Testis (tissue), 2 donors: Measurements from ENCODE around the gene SLIT3.

ENCODE experiments used
- POLR2A ChIP-seq: fragments of 450-650 bp; IDR thresholded peaks from one replicate; pipeline ENCODE4 v1.6.1; 2017; ENCODE audit warnings: antibody characterized with exemption, mild to moderate bottlenecking, moderate library complexity
- TF ChIP-seq, protein P1 (sequence below), 3 experiments: fragments of 450-650 bp in 2 of 3; fragments of 200-600 bp in 1 of 3; sonication (generic) in 1 of 3; IDR thresholded peaks; one replicate each; pipeline ENCODE4 v1.5.1; 2016 to 2019; ENCODE audit warnings: antibody characterized with exemption in 3 of 3, mild to moderate bottlenecking in 2 of 3, moderate library complexity in 1 of 3

DNA sequence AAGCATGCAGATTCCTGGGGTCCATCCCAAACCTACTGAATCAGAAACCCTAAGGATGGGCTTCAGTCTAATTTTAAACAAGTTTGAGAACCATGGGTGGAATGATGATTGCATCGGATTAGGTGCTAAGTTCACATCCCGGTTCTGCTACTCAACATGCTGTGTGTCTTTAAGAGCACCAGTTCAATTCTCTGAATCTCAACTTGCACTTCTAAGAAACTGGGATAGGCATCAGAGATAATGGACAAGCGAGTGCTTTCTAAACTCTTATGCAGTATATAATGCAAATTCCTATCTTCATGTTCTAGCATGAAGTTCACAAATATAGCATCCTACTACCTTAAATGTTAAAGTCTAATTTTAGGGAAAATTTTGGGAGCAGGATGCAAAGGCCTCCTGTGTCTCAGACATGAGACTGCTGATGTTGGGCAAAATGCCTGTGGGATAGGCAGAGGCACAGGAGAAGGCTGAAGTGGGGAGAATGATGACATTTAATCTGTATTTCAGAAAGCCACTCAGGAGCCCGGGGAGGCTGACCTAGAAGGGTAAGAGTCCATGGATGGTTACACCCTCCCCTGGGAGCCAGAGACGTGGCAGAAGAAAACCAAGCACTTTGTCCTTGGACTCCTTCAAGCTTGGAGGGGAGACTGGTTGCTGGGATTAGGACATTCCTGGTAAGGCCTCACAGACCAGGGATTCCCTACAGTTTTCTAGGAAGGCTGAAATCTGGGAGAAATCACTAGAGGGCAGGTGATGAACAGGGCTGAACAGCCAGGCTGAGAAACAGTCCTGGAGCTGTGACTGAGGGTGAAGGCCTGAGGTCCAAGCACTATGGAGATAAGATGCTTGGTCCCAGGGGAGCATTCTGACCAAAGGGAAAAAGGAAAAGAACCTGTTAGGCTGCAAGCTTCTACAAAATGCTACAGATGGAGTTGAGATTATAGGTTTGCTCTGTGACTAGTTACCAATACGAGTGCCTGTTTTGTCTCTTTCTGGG, 409.8 kb downstream of the SLIT3 start:
- TF ChIP-seq, protein P1, sequence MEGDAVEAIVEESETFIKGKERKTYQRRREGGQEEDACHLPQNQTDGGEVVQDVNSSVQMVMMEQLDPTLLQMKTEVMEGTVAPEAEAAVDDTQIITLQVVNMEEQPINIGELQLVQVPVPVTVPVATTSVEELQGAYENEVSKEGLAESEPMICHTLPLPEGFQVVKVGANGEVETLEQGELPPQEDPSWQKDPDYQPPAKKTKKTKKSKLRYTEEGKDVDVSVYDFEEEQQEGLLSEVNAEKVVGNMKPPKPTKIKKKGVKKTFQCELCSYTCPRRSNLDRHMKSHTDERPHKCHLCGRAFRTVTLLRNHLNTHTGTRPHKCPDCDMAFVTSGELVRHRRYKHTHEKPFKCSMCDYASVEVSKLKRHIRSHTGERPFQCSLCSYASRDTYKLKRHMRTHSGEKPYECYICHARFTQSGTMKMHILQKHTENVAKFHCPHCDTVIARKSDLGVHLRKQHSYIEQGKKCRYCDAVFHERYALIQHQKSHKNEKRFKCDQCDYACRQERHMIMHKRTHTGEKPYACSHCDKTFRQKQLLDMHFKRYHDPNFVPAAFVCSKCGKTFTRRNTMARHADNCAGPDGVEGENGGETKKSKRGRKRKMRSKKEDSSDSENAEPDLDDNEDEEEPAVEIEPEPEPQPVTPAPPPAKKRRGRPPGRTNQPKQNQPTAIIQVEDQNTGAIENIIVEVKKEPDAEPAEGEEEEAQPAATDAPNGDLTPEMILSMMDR (IDR thresholded peaks at IDR 0.05): no peak
- TF ChIP-seq POLR2A: no peak
